ENCODE results near the gene GJA4. TPM values are rescaled to one million over a fixed set of nuclear protein-coding genes. Genes with fewer than 3 reads are reported as not detected.

GJA4 gene
- total and polyA plus RNA-seq, 4 donors: 6.4 to 28.9 (median 19.3) TPM

- Histone ChIP-seq H3K36me3 (ENCODE audit: control insufficient read depth in 4 of 4, insufficient read depth in 4 of 4, low read length in 4 of 4) (no peaks in the 10 kb centered on the region), H3K9me3 (ENCODE audit: control insufficient read depth in 4 of 4, insufficient read depth in 3 of 4, low read length in 3 of 4) (no peaks in the 10 kb centered on the region), H3K9ac (ENCODE audit: insufficient read depth in 1 of 2, low read length in 2 of 2) (no peak overlapping the region), H3K4me3 (no peak overlapping the region), H3K4me1 (ENCODE audit: control insufficient read depth in 5 of 5, insufficient read depth in 5 of 5, low read length in 5 of 5) (peaks cover 0 to 8% (median 0%) of the 10 kb centered on the region in 5 donors), H3K27ac (ENCODE audit: low read depth in 1 of 2, low read length in 1 of 2) (no peak overlapping the region), H3K27me3 (ENCODE audit: control insufficient read depth in 3 of 3, insufficient read depth in 3 of 3, low read length in 2 of 3) (peaks cover 0 to 39% (median 33%) of the 10 kb centered on the region in 3 donors)
- 92 to 93% methylated on average over 2 of the region's 2 CpGs for WGBS, 2 donors
- no peak for TF ChIP-seq CTCF (IDR thresholded peaks at IDR 0.05; ENCODE audit: control extremely low read depth, extremely low read depth)
- ATAC-seq (ENCODE audit: insufficient read depth, low FRiP score) (no peak), DNase-seq (no peak)
Observed at GRCh38 chr1:34780528-34780927, 12.3 kb upstream of the GJA4 start.

- H3K4me3 ChIP-seq: no peak within 1 kb of the TSS
- H3K9me3 ChIP-seq (ENCODE audit: control insufficient read depth in 4 of 4, insufficient read depth in 3 of 4, low read length in 3 of 4): no peaks in the 10 kb centered on the region
- DNase-seq (peak in 1 of 3 donors; percentile 6), ATAC-seq (ENCODE audit: insufficient read depth, low FRiP score) (peak; percentile 37)
- peaks cover 0 to 39% (median 33%) of the 10 kb centered on the region in 3 donors for H3K27me3 ChIP-seq (ENCODE audit: control insufficient read depth in 3 of 3, insufficient read depth in 3 of 3, low read length in 2 of 3)
- no peaks in the 10 kb centered on the region for H3K36me3 ChIP-seq (ENCODE audit: control insufficient read depth in 4 of 4, insufficient read depth in 4 of 4, low read length in 4 of 4)
- WGBS, 2 donors: 3 to 6% methylated on average over 48 to 62 of the region's 62 CpGs
- H3K4me1 ChIP-seq (ENCODE audit: control insufficient read depth in 5 of 5, insufficient read depth in 5 of 5, low read length in 5 of 5): peaks cover 0 to 8% (median 0%) of the 10 kb centered on the region in 5 donors
- no peak within 1 kb of the TSS for H3K9ac ChIP-seq (ENCODE audit: insufficient read depth in 1 of 2, low read length in 2 of 2)
- no peak for TF ChIP-seq CTCF (IDR thresholded peaks at IDR 0.05; ENCODE audit: control extremely low read depth, extremely low read depth)
- H3K27ac ChIP-seq (ENCODE audit: low read depth in 1 of 2, low read length in 1 of 2): no peak within 1 kb of the TSS
Observed at GRCh38 chr1:34781071-34781843, 11.5 kb upstream of the GJA4 start, which contains the start of gene GJB3. Gene GJB3 (plus strand): TSS chr1:34781214. CDS start chr1:34784763, 3,549 bp downstream.

GRCh38 chr1:34781844-34782391 lies 10.9 kb upstream of the GJA4 start:
- no peaks in the 10 kb centered on the region for H3K9me3 ChIP-seq (ENCODE audit: control insufficient read depth in 4 of 4, insufficient read depth in 3 of 4, low read length in 3 of 4)
- 8 to 15% methylated on average over 18 of the region's 18 CpGs for WGBS, 2 donors
- H3K27me3 ChIP-seq (ENCODE audit: control insufficient read depth in 3 of 3, insufficient read depth in 3 of 3, low read length in 2 of 3): peaks cover 0 to 39% (median 33%) of the 10 kb centered on the region in 3 donors
- H3K4me1 ChIP-seq (ENCODE audit: control insufficient read depth in 5 of 5, insufficient read depth in 5 of 5, low read length in 5 of 5): peaks cover 0 to 8% (median 0%) of the 10 kb centered on the region in 5 donors
- TF ChIP-seq CTCF (IDR thresholded peaks at IDR 0.05; ENCODE audit: control extremely low read depth, extremely low read depth): no peak
- no peak overlapping the region for H3K9ac ChIP-seq (ENCODE audit: insufficient read depth in 1 of 2, low read length in 2 of 2)
- no peak for ATAC-seq (ENCODE audit: insufficient read depth, low FRiP score)
- H3K27ac ChIP-seq (ENCODE audit: low read depth in 1 of 2, low read length in 1 of 2): no peak overlapping the region
- no peak overlapping the region for H3K4me3 ChIP-seq
- H3K36me3 ChIP-seq (ENCODE audit: control insufficient read depth in 4 of 4, insufficient read depth in 4 of 4, low read length in 4 of 4): no peaks in the 10 kb centered on the region
- DNase-seq: peak; percentile 9 to 26 (median 23)
